Glutamatergic neuron (in vitro differentiated cells): ENCODE data around the gene PEX14. TPM values are rescaled to one million over a fixed set of nuclear protein-coding genes. Genes with fewer than 3 reads are reported as not detected.

Experiments used
- DNase-seq: peaks from one replicate; pipeline ENCODE4 v3.0.0; 2022
- H3K27ac Mint-ChIP-seq: one replicate; pipeline ENCODE4 v1.8.0; 2020; ENCODE audit warnings: mild to moderate bottlenecking, mixed read lengths, inconsistent platforms; ENCODE audit not compliant: unreplicated experiment
- H3K27me3 Mint-ChIP-seq: one replicate; pipeline ENCODE4 v1.8.0; 2020; ENCODE audit warnings: mild to moderate bottlenecking, moderate library complexity, mixed read lengths, inconsistent platforms; ENCODE audit not compliant: unreplicated experiment
- H3K36me3 Mint-ChIP-seq: one replicate; pipeline ENCODE4 v1.8.0; 2020; ENCODE audit warnings: mild to moderate bottlenecking, mixed read lengths, inconsistent platforms; ENCODE audit not compliant: unreplicated experiment
- H3K4me1 Mint-ChIP-seq: one replicate; pipeline ENCODE4 v1.8.0; 2020; ENCODE audit warnings: mild to moderate bottlenecking, low read depth, mixed read lengths, inconsistent platforms; ENCODE audit not compliant: unreplicated experiment
- H3K4me3 Mint-ChIP-seq: one replicate; pipeline ENCODE4 v1.8.0; 2020; ENCODE audit warnings: mild to moderate bottlenecking, mixed read lengths, inconsistent platforms; ENCODE audit not compliant: unreplicated experiment
- H3K9me3 Mint-ChIP-seq: one replicate; pipeline ENCODE4 v1.8.0; 2020; ENCODE audit warnings: mild to moderate bottlenecking, moderate library complexity, mixed read lengths, inconsistent platforms; ENCODE audit not compliant: unreplicated experiment
- total RNA-seq: library from RNA; stranded (reverse); fragmentation: NEBNext Ultra II Directional; extraction: Animal tissue kit (Norgen Biotek cat#: 25700); gene quantifications from one replicate; pipeline ENCODE4 v1.2.1, GENCODE V29; 2021; ENCODE audit not compliant: unreplicated experiment
- TF ChIP-seq, protein P1 (sequence below): fragments of 200-600 bp; sonication (generic); IDR thresholded peaks from one replicate; pipeline ENCODE4 v1.5.0; 2021; ENCODE audit not compliant: partially characterized antibody, unreplicated experiment

The PEX14 gene
- total RNA-seq, 1 donor from 2014 or later = 25.8 TPM

GRCh38 chr1:10625076-10625475 is 150.3 kb downstream of the PEX14 start:
- no peak overlapping the region for H3K27ac Mint-ChIP-seq
- no peak for DNase-seq
- H3K4me3 Mint-ChIP-seq = no peak overlapping the region
- H3K9me3 Mint-ChIP-seq = peaks cover 4% of the 10 kb centered on the region
- peaks cover 14% of the 10 kb centered on the region for H3K4me1 Mint-ChIP-seq
- no peaks in the 10 kb centered on the region for H3K36me3 Mint-ChIP-seq
- TF ChIP-seq, protein P1, sequence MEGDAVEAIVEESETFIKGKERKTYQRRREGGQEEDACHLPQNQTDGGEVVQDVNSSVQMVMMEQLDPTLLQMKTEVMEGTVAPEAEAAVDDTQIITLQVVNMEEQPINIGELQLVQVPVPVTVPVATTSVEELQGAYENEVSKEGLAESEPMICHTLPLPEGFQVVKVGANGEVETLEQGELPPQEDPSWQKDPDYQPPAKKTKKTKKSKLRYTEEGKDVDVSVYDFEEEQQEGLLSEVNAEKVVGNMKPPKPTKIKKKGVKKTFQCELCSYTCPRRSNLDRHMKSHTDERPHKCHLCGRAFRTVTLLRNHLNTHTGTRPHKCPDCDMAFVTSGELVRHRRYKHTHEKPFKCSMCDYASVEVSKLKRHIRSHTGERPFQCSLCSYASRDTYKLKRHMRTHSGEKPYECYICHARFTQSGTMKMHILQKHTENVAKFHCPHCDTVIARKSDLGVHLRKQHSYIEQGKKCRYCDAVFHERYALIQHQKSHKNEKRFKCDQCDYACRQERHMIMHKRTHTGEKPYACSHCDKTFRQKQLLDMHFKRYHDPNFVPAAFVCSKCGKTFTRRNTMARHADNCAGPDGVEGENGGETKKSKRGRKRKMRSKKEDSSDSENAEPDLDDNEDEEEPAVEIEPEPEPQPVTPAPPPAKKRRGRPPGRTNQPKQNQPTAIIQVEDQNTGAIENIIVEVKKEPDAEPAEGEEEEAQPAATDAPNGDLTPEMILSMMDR = no peak
- H3K27me3 Mint-ChIP-seq = peaks cover 7% of the 10 kb centered on the region

- TF ChIP-seq, protein P1 = no peak
Observed at GRCh38 chr1:10625554-10625953, 150.8 kb downstream of the PEX14 start.

DNA sequence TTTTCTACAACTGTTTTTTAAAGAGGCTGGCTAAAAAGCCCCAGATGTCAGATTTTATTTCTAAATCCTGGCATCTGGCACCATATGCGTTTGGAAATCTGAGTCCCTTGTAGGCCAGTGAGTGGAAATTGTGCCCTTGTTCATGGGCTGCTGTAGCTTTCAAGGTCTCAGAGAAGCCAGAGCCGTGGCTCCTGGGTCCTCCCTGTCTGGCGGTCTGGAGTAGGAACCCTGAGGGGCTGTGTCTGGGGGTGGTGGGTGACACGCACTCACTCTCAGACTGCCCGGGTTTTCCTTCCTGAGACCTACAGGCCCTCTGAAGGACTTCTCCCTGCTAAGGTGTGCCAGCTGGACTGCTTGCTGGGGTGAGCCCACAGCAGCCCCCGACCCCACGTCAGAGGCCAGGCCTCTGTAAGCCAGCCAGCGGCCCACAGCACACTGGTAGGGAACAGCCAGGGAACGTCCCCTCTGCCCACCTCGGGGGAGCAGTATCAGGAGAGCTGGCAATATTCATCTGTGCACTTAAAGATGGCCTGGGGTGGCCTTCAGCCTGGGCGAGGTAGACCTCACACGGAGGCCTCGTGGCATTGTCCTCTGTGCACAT is 151.5 kb downstream of the PEX14 start:
- H3K27me3 Mint-ChIP-seq = peaks cover 9% of the 10 kb centered on the region
- peaks cover 14% of the 10 kb centered on the region for H3K4me1 Mint-ChIP-seq
- H3K36me3 Mint-ChIP-seq = no peaks in the 10 kb centered on the region
- TF ChIP-seq, protein P1 = no peak
- peaks cover 4% of the 10 kb centered on the region for H3K9me3 Mint-ChIP-seq
- no peak overlapping the region for H3K27ac Mint-ChIP-seq
- no peak for DNase-seq
- no peak overlapping the region for H3K4me3 Mint-ChIP-seq

More at GRCh38 chr1:10625554-10625953, 150.8 kb downstream of the PEX14 start:
- no peak for DNase-seq
- Mint-ChIP-seq H3K9me3 (peaks cover 4% of the 10 kb centered on the region), H3K4me1 (peaks cover 14% of the 10 kb centered on the region), H3K27ac (no peak overlapping the region), H3K4me3 (no peak overlapping the region), H3K27me3 (peaks cover 7% of the 10 kb centered on the region), H3K36me3 (no peaks in the 10 kb centered on the region)

DNA sequence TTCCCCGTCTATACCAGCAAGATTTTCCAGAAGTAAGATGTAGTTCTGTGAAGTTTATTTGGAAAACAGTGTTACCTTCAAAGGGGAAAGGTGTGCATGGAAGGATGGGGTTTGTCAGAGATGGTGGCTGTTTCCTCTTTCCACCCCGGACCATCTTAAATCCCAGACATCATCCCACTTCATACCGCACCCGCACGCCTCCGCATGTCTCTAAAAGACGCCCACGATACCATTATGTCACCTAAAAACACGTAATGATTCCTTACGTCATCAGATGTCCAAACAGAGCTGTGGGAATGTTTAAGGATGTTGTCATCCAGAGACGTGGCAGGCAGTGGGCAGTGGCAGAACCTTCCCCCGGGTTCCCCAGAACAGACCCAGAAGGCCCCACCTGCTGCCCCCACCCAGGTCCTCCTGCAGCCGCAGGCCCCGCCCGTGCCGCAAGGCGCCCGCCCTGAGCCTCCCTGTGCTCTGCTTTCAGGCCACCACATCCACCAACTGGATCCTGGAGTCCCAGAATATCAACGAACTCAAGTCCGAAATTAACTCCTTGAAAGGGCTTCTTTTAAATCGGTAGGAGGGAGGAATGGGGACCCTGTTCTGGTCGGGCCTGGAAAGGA is 152.2 kb downstream of the PEX14 start:
- no peak overlapping the region for H3K4me3 Mint-ChIP-seq
- H3K27me3 Mint-ChIP-seq = peaks cover 9% of the 10 kb centered on the region
- no peak overlapping the region for H3K27ac Mint-ChIP-seq
- peaks cover 14% of the 10 kb centered on the region for H3K4me1 Mint-ChIP-seq
- H3K36me3 Mint-ChIP-seq = no peaks in the 10 kb centered on the region
- TF ChIP-seq, protein P1 = no peak
- peaks cover 4% of the 10 kb centered on the region for H3K9me3 Mint-ChIP-seq
- no peak for DNase-seq

DNA sequence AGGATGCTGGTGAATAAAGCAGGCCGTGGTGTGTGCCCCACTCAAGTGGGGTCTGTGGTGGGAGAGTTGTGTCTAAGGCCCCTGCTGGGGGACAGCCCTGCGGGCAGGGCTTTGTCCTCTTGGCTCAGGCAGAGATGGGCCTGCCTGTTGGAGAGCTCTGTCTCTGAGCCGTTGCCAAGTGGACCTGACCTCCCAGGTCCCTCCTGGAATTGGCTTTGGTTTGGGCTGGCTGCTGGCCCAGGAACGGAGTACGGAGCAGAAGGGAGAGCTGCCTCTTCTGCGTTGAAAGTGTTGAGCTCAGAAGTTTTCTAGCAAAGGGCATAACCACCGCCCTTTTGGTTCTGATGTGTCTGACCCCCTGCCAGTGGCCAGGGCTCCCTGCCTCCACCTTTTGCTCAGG is 153.9 kb downstream of the PEX14 start:
- no peak overlapping the region for H3K4me3 Mint-ChIP-seq
- H3K4me1 Mint-ChIP-seq = peaks cover 11% of the 10 kb centered on the region
- H3K27me3 Mint-ChIP-seq = peaks cover 4% of the 10 kb centered on the region
- no peaks in the 10 kb centered on the region for H3K36me3 Mint-ChIP-seq
- no peak for DNase-seq
- peaks cover 3% of the 10 kb centered on the region for H3K9me3 Mint-ChIP-seq
- TF ChIP-seq, protein P1 = no peak
- H3K27ac Mint-ChIP-seq = no peak overlapping the region
